ENCODE results near the gene CACNA2D3. TPM values are rescaled to one million over a fixed set of nuclear protein-coding genes. Genes with fewer than 3 reads are reported as not detected.

CACNA2D3 gene
- total RNA-seq, 2 experiments from 2014 or later = not detected

DNA sequence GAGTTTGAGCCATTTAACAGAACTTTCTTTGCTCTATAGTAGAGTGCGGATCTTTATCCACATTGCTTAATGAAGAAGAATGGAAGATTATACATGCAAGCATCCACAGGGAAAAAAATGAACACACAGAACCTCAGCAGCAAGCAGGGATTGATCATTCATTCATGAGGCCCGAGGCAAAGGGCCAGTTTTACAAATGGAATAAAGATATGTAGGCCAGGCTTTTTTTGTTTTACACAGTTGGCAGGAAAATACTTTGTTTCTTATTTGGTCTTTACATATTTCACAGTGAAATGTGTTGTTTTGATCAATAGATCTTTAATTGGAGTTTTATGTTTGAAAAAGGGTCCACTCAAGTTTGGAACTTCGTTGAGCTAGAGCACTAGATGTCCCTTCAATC lies 688.0 kb downstream of the CACNA2D3 start:
- POLR2A ChIA-PET = no interaction called here
- CTCF ChIA-PET = no interaction called here

DNA sequence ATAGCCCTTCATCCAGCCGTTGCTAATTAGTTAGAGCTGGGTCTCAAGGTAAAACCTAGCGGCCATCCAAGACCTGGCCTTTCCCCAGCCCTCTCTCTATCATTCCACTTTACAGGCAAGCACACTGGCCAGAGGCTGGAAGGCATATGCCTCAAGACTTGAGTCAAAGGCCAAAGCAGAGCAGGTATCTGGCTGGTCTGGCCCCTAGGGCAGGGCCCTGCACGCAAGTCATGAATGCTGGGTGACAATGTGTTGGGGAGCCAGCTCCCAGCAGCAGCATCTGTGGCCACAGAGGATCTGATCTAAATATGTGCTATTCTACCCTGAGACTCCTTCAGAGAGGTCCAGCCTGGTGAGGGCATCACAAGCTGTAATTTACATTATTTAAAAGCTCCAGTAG lies 691.9 kb downstream of the CACNA2D3 start:
- ChIA-PET CTCF (no interaction called here), POLR2A (no interaction called here)

GRCh38 chr3:54817628-54818027 lies 695.3 kb downstream of the CACNA2D3 start:
- ChIA-PET CTCF (no interaction called here), POLR2A (no interaction called here)

GRCh38 chr3:54818486-54818885 lies 696.1 kb downstream of the CACNA2D3 start:
- POLR2A ChIA-PET = no interaction called here
- CTCF ChIA-PET = no interaction called here

GRCh38 chr3:54818942-54819341 lies 696.6 kb downstream of the CACNA2D3 start:
- ChIA-PET CTCF (no interaction called here), POLR2A (no interaction called here)

DNA sequence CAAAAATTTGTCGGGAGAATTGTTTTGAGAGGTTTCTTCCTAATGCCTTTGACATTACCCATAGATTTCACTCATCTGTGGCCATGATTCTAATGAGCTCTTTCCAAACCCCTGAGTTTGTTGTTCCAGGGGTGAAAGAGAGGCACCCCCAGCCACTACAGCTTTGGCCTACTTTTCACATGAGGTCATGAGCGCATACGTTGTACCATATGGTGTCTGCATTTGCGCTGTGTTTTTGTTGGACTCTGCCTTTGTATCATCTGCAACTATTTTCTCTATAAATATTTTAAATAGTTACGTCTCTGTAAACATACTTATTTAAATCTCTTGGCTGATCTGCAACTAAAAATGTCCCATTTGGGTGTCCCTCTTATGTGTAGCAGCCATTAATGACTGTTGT lies 697.6 kb downstream of the CACNA2D3 start:
- CTCF ChIA-PET = no interaction called here

DNA sequence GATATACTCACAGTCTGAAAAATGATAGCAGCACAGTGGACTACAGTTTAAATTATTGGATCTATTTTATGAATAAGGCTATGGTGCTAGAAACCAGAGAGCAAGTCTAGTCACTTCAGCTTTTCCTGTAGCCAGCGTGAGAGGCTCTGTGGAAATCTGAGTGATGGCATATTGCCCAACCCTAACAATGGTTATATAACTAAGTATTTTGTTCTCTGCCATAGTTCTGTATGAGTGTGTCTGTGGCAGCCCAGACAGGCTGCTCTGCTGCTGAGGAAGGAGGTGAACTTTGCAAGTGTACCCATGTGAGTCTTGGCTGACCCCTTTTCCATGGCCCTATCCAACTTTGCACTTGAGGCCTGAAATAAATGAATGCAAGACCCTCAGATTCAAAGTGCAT lies 699.9 kb downstream of the CACNA2D3 start:
- CTCF ChIA-PET = no interaction called here
- POLR2A ChIA-PET = no interaction called here

More for the DNA sequence above, 697.6 kb downstream of the CACNA2D3 start:
- POLR2A ChIA-PET = no interaction called here

DNA sequence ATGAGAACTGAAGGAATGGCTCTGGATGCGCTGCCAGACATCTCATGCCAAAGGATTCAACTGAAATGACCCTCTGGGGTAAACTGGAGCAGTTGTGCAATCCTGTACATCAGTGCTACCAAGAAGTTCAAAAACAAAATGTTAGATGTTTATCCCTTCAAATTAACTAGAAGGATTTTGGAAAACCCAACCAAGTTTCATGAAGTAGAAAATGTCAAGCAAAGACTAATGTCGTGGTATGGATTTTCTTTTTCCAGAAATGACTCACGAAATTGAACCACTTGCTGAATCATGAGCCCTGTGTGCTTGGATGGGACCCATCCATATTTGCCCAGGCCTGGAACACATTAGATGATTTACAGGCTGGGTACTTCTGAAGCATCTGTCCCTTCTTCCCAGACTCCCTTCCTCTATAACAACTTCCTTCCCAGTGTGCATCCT lies 703.9 kb downstream of the CACNA2D3 start:
- POLR2A ChIA-PET = no interaction called here
- CTCF ChIA-PET = no interaction called here

GRCh38 chr3:54827056-54827687 lies 704.8 kb downstream of the CACNA2D3 start:
- ChIA-PET CTCF (no interaction called here), POLR2A (no interaction called here)

DNA sequence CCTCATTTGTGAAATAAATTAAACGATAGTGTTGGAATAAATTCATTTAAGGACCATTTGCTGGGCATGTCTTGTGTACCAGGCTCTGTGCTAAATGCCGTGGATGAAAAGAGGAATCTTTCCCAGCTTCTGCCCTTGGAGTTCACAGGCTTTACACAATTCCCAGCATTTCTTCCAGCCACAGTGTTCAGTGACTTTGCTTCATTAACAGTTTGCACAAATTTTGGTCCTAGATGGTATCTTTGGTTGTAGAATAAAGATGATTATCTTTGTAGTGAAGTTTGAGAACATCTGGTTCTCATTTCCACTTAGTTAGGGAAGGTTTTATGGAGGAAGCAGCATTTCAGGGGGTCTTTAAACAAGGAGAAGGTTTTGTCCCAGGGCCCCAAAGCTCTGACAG lies 705.4 kb downstream of the CACNA2D3 start:
- ChIA-PET CTCF (no interaction called here), POLR2A (no interaction called here)

DNA sequence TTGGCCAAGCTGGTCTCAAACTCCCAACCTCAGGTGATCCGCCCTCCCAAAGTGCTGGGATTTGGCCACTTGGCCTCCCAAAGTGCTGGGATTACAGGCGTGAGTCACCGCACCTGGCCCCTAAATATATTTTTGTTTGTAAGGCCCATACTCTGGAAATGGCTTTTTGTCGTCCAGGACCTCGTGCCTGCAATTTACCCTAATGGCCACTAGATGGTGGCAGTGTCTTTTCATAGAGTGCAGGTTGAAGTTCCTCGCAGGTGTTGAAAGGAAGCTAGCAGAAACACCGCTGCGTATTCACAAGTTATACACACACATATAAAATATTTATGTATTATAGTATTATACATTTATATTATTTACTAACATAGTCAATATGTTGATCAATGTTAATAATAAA lies 708.3 kb downstream of the CACNA2D3 start:
- ChIA-PET CTCF (no interaction called here), POLR2A (no interaction called here)

GRCh38 chr3:54831112-54831511 lies 708.8 kb downstream of the CACNA2D3 start:
- ChIA-PET POLR2A (no interaction called here), CTCF (no interaction called here)

DNA sequence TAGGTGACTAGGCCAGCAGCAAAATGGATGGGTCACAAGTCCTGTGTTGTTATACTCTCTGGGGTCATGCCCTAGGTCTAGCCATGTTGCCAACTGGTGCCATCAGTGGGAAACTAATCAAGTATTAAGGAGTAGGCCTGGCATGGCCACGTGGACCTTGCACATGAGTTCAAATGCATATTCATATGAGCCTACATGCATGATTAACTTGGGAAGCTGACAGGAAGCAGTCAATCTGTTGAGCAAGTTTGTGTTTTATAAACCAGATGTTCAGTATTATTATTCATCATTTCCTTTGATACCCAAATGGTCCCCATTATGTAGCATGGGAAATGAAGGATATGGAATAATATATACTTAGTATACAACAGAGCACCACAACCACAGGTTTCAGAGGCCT lies 710.5 kb downstream of the CACNA2D3 start:
- ChIA-PET POLR2A (no interaction called here), CTCF (no interaction called here)

DNA sequence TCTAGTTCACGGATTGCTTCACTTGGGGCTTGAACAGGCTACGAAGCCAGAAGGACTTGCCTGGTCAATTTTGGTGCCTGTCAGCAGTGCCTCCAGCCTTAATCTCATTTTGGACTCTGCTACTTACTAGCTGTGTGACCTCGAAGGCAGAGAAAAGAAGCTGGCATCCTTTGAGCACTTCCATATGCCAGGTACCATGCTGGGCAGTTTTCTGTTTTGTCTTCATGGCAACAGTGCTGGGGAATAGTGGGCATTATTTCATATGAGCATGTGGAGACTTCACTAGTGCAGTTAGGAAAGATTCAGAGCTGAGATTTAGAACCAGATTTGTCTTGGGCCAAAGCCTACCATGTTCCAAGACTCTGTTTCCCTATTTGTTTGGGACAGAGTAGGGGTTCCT lies 713.3 kb downstream of the CACNA2D3 start:
- ChIA-PET CTCF (no interaction called here), POLR2A (no interaction called here)

- CTCF ChIA-PET = no interaction called here
- POLR2A ChIA-PET = no interaction called here
Measured at GRCh38 chr3:54836871-54837270, 714.5 kb downstream of the CACNA2D3 start.

DNA sequence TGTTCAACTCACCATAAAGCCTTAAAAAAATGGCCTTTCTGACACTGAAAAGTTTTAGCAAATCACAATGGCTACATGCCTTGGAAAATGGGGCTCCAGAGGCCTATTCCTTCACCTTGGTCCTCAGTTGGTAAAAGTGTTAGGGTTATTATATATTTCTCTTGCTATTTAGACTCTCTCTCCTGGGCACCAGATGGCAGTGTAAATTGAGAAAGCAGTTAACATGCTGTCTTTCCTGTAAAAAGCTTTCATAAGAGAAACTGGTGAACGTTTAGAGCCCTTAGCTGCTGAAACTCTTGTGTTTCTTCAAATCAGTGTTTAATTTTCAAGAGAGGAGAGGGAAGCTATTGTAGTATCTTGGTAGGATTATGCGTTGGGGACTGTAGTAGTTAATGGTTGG lies 715.6 kb downstream of the CACNA2D3 start:
- CTCF ChIA-PET = no interaction called here

GRCh38 chr3:54841471-54841870 lies 719.1 kb downstream of the CACNA2D3 start:
- ChIA-PET CTCF (no interaction called here), POLR2A (no interaction called here)

More for the DNA sequence above, 715.6 kb downstream of the CACNA2D3 start:
- POLR2A ChIA-PET = no interaction called here

DNA sequence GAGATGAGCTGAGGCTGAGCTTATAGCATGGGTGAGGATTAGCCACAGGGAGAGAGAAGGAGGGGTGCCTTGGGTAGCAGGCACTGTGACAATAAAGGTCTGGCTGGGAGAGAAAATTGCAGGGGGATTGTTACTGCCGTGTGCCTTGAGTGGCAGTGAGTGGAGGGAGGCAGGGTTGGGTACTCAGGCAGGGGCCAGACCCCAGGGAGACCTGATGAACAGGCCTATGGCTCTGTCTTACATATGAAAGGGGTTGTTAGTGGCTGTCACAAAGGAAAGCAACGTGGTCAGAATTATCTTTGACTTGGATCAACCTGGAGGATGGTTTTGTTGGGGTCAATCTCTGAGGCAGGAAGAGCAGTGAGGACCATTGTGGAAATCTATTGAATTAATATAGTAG lies 721.0 kb downstream of the CACNA2D3 start:
- POLR2A ChIA-PET = no interaction called here
- CTCF ChIA-PET = no interaction called here

DNA sequence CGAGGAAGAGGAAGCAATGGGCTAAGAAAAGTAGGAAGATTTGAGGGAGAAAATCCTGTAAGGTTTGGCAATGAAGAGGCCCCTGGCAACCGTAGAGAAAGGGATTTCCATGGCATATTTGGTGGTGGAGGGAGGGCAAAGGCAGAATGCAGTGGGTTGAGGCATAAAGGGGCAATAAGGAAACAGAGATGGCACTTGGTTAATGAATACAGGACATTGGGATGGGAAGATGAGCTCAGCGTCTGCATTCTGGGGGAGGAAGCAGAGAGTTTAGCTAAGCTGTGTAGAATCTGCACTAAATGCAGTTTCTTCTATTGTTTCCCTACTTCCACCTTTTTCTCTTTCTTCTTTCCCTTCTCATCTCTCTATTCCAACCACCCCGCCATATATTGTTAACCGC lies 721.9 kb downstream of the CACNA2D3 start:
- ChIA-PET CTCF (interaction anchor here (0.6 kb wide), 1 partner anchor 17 kb away, joined by 3 read pairs; no protein-coding TSS in a partner anchor), POLR2A (no interaction called here)

DNA sequence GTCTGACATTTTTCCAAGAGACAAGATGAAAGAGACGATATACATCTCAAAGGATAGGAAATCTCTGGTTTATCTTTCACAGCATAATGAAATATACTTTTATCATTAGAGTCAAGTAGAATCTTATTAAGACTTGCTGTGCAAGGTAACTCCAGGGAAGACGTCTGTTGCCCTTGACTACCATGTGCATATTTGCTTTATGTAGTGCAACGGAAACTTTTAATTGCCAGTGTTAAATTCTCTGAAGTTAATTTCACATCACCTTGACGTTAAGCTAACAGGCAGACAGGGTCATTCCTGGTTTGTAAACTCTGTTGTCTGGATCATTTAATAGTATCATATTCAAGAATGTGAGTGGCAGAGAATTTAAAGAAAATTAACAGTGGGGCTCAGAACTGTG lies 722.7 kb downstream of the CACNA2D3 start:
- ChIA-PET CTCF (no interaction called here), POLR2A (no interaction called here)

DNA sequence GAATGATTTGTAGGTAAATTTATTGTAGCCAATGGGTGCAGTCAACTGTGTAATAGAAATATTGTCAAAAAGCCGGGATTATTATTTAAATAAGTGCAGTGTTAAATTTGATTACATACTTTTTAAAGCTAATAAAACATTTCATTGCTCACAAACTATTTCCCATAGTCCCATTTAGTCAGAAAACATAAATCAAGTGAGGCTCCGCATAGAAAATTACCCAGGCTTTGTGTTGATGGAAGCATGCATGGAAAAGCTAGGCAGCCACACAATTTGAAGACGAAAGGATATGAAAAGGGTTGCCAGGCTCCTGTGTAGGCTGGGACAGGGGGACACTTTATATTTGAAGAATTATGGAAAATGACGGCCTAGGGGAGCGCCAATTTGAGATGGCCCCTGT lies 723.2 kb downstream of the CACNA2D3 start:
- POLR2A ChIA-PET = no interaction called here
- CTCF ChIA-PET = no interaction called here

GRCh38 chr3:54846119-54846518 lies 723.8 kb downstream of the CACNA2D3 start:
- ChIA-PET CTCF (no interaction called here), POLR2A (no interaction called here)

GRCh38 chr3:54847361-54847760 lies 725.0 kb downstream of the CACNA2D3 start:
- ChIA-PET CTCF (no interaction called here), POLR2A (no interaction called here)

Data from activated CD8-positive, alpha-beta memory T cell treated with anti-CD3 and anti-CD28 coated beads for 36 hours (primary cell).